SK-N-SH treated with all-trans-retinoic acid at 6 μM for 48 hours (cell line): ENCODE measurements around the gene UCHL3.

ENCODE experiments used
- GLIS3 ChIP-seq: fragments of 250-450 bp; sonication (Bioruptor Pico); IDR thresholded peaks from 2 replicates; pipeline ENCODE4 v1.5.0; 2020; ENCODE audit warnings: mild to moderate bottlenecking, moderate library complexity
- ZC3H10 ChIP-seq: fragments of 250-450 bp; sonication (Bioruptor Pico); IDR thresholded peaks from 2 replicates; pipeline ENCODE4 v1.5.1; 2021; ENCODE audit warnings: mild to moderate bottlenecking, moderate library complexity
- ZNF565 ChIP-seq: fragments of 450-650 bp; formaldehyde crosslinking; conservative IDR thresholded peaks from 2 replicates; pipeline ENCODE4 v1.5.0; 2020; ENCODE audit warnings: low read depth, mild to moderate bottlenecking, moderate library complexity
- TF ChIP-seq, protein P1 (sequence below): fragments of 250-450 bp; sonication (Bioruptor Pico); IDR thresholded peaks from 2 replicates; pipeline ENCODE4 v1.5.1; 2020; ENCODE audit warnings: low read depth, mild to moderate bottlenecking, moderate library complexity
- TF ChIP-seq, protein P2 (sequence below): fragments of 250-450 bp; sonication (Bioruptor Pico); IDR thresholded peaks from 2 replicates; pipeline ENCODE4 v1.8.0; 2020; ENCODE audit warnings: mild to moderate bottlenecking, moderate library complexity, borderline replicate concordance

DNA sequence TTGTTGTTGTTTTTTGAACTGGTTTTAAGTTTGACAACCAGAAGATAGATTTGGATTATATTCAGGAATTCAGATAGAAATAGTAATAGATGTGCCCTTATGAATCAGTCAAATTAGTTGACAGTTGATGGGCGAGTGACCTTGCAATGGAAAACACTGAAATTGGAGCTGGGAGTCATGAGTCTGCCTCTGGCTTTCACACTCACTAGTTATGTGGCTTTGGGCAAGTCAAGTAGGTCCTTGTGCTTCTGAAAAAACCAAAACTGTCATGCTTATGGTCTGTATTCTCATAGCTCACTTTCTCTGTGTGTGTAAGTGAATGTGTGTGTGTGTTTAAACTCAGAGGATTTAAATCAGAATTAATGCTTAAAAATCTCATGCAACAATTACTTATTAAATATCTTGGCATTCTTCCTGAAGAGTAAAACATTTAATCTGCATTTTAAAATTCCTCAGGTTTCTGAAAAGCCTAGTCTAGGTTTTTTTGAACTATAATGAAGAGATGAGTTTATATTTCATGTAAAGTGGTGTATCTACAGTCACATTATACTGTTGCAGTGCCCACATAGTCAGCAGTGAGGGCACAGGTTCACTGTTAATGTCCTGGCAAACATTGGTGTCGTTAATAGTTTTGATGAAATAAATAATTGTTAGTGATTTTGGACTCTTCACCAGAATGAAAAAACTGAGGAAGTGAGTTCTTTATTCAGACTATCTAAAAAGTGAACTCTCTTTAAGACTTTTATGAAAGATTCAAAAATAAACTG is 32.5 kb downstream of the UCHL3 start:
- TF ChIP-seq ZNF565 = no peak
- TF ChIP-seq, protein P1, sequence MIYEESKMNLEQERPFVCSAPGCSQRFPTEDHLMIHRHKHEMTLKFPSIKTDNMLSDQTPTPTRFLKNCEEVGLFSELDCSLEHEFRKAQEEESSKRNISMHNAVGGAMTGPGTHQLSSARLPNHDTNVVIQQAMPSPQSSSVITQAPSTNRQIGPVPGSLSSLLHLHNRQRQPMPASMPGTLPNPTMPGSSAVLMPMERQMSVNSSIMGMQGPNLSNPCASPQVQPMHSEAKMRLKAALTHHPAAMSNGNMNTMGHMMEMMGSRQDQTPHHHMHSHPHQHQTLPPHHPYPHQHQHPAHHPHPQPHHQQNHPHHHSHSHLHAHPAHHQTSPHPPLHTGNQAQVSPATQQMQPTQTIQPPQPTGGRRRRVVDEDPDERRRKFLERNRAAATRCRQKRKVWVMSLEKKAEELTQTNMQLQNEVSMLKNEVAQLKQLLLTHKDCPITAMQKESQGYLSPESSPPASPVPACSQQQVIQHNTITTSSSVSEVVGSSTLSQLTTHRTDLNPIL (CRISPR knock-in tag) = no peak
- TF ChIP-seq ZC3H10 = no peak
- TF ChIP-seq, protein P2, sequence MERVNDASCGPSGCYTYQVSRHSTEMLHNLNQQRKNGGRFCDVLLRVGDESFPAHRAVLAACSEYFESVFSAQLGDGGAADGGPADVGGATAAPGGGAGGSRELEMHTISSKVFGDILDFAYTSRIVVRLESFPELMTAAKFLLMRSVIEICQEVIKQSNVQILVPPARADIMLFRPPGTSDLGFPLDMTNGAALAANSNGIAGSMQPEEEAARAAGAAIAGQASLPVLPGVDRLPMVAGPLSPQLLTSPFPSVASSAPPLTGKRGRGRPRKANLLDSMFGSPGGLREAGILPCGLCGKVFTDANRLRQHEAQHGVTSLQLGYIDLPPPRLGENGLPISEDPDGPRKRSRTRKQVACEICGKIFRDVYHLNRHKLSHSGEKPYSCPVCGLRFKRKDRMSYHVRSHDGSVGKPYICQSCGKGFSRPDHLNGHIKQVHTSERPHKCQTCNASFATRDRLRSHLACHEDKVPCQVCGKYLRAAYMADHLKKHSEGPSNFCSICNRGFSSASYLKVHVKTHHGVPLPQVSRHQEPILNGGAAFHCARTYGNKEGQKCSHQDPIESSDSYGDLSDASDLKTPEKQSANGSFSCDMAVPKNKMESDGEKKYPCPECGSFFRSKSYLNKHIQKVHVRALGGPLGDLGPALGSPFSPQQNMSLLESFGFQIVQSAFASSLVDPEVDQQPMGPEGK = no peak
- TF ChIP-seq GLIS3 (CRISPR knock-in tag) = no peak
